Kidney (tissue), 14 donors: ENCODE measurements around the gene ASB2. TPM values are rescaled to one million over a fixed set of nuclear protein-coding genes. Genes with fewer than 3 reads are reported as not detected.
A peak's percentile ranks its signal among the peaks of the same experiment; 100 is the strongest.

Experiments
- DNase-seq, 5 donors: peaks; one replicate each; pipeline ENCODE4 v3.0.0-alpha.2; 2013 to 2020
- FAIRE-seq: peaks from 2 replicates; lab custom pipeline; 2012; peaks lifted over from hg19 to GRCh38; lab: Jason Lieb, UNC
- H3K27ac ChIP-seq, 2 donors: one replicate each; pipeline ENCODE4 v1.7.0; 2013; ENCODE audit warnings: low read depth in 2 of 2, low read length in 2 of 2, inconsistent platforms in 1 of 2
- H3K27me3 ChIP-seq: one replicate; pipeline ENCODE4 v1.7.1; 2013; ENCODE audit warnings: low read length, inconsistent platforms; ENCODE audit not compliant: control insufficient read depth, insufficient read depth
- H3K36me3 ChIP-seq, 3 donors: one replicate each; pipeline versions ENCODE4 v1.7.0 to v1.7.1; 2013; ENCODE audit warnings: low read length in 3 of 3, control low read depth in 1 of 3, inconsistent platforms in 1 of 3; ENCODE audit not compliant: insufficient read depth in 3 of 3, control insufficient read depth in 2 of 3
- H3K4me1 ChIP-seq, 3 donors: one replicate each; pipeline versions ENCODE4 v1.7.0 to v1.7.1; 2013; ENCODE audit warnings: low read length in 3 of 3, inconsistent platforms in 1 of 3, low read depth in 1 of 3; ENCODE audit not compliant: control insufficient read depth in 2 of 3, insufficient read depth in 2 of 3
- H3K4me3 ChIP-seq, 3 donors: one replicate each; pipeline versions ENCODE4 v1.7.0 to v1.8.1; 2013; ENCODE audit warnings: low read length in 3 of 3, control low read depth in 1 of 3, inconsistent platforms in 1 of 3
- H3K9ac ChIP-seq, 3 donors: one replicate each; pipeline versions ENCODE4 v1.7.0 to v1.7.1; 2013; ENCODE audit warnings: low read length in 3 of 3, control low read depth in 1 of 3, inconsistent platforms in 1 of 3
- H3K9me3 ChIP-seq, 3 donors: one replicate each; pipeline versions ENCODE4 v1.7.0 to v1.7.1; 2013; ENCODE audit warnings: low read length in 3 of 3, control low read depth in 1 of 3, inconsistent platforms in 1 of 3; ENCODE audit not compliant: control insufficient read depth in 2 of 3, insufficient read depth in 1 of 3
- CTCF ChIP-seq: IDR thresholded peaks from 3 replicates; pipeline ENCODE4 v1.5.1; 2012; ENCODE audit warnings: mild to moderate bottlenecking, moderate library complexity, borderline replicate concordance; ENCODE audit not compliant: insufficient read depth; ENCODE audit errors: extremely low read depth
- intact Hi-C: fragments of 100-400 bp; cut with DNase I; formaldehyde crosslinking; loops from one replicate; pipeline ENCODE4 v1.11.1; 2022
- polyA plus RNA-seq: library from polyadenylated mRNA; stranded (reverse); fragments of 350-450 nt; fragmentation: Illumina TruSeq; extraction: RNeasy Lipid Tissue Mini Kit (QIAGEN cat#74804); gene quantifications from one replicate; pipeline ENCODE4 v1.2.3, GENCODE V29; 2014; ENCODE audit warnings: low read depth, low replicate concordance; ENCODE audit not compliant: insufficient read depth
- total RNA-seq: library from RNA; stranded (reverse); fragmentation: NEBNext Ultra II Directional; extraction: Animal tissue kit (Norgen Biotek cat#: 25700); gene quantifications from one replicate; pipeline ENCODE4 v1.2.1, GENCODE V29; 2021
- donor health status: control.
- donor health status: control.
- donor health status: control.
- donor health status: control.
- donor health status: control.
- donor health status: DM: yes; HTN: yes; CAD: no.
- donor health status: Normal renal cell carcinoma (clear cell type).

The ASB2 gene
- total and polyA plus RNA-seq, 2 donors from 2014 or later = 0.97 to 3.7 TPM

DNA sequence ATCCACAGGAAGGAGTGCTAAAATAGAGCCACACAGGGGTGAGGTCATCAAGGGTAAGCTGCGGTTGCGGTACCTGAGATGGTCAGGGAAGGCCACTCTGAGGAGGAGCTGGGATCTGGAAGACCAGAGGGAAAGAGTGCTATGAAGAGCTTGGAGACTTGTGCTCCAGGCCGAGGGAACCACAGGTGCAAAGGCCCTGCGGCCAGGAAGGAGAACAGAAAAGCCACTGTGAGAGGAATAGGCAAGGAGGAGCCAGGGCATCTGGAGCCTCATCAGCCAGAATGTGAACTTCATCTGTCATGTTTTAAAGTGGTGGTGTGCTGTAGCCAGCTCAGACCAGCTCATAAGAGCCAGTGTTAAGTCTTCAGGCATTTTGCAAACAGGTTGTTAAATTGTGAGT, 15.3 kb upstream of the ASB2 start:
- TF ChIP-seq CTCF = no peak
- no peaks in the 10 kb centered on the region for H3K4me1 ChIP-seq
- no peaks in the 10 kb centered on the region for H3K36me3 ChIP-seq
- H3K27me3 ChIP-seq = no peaks in the 10 kb centered on the region
- H3K9me3 ChIP-seq = no peaks in the 10 kb centered on the region
- H3K27ac ChIP-seq = no peak overlapping the region
- intact Hi-C loops = no loop called here
- H3K9ac ChIP-seq = no peak overlapping the region
- no peak overlapping the region for H3K4me3 ChIP-seq
- DNase-seq (peak in 1 of 5 donors; percentile 12), FAIRE-seq (no peak)

- Histone ChIP-seq H3K27me3 (no peaks in the 10 kb centered on the region), H3K4me3 (no peak overlapping the region), H3K9me3 (no peaks in the 10 kb centered on the region), H3K36me3 (no peaks in the 10 kb centered on the region), H3K27ac (no peak overlapping the region), H3K9ac (no peak overlapping the region), H3K4me1 (no peaks in the 10 kb centered on the region)
- intact Hi-C loops = no loop called here
- DNase-seq = peak in 1 of 5 donors; percentile 9
- no peak for TF ChIP-seq CTCF
- no peak for FAIRE-seq
Observed at GRCh38 chr14:93991212-93991611, 14.8 kb upstream of the ASB2 start.

DNA sequence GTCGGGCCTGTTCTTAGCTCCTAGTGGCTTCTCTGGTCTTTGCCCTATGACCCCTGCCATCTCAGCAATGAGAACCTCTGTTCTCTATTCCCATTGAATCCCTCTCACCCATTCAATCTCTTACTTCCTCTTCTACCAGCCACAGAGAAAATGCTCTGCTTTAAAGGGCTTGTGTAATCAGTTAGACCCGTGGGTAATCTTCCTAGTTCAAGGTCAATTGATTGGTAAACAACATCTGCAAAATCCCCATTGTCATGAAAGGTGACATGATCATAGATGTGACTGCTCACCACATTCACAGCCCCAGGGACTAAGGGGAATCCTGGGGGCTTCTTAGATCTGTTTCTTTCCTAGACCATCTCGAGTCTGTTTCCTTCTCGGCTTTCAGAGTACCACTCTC, 13.6 kb upstream of the ASB2 start:
- Histone ChIP-seq H3K27ac (no peak overlapping the region), H3K4me1 (no peaks in the 10 kb centered on the region), H3K4me3 (no peak overlapping the region), H3K27me3 (no peaks in the 10 kb centered on the region), H3K9ac (no peak overlapping the region), H3K9me3 (no peaks in the 10 kb centered on the region), H3K36me3 (no peaks in the 10 kb centered on the region)
- DNase-seq = no peak
- no peak for FAIRE-seq
- intact Hi-C loops = no loop called here
- TF ChIP-seq CTCF = no peak
